ENCODE data around the gene NCKAP5.

- no peak for TF ChIP-seq POLR2A (IDR thresholded peaks at IDR 0.05)
- TF ChIP-seq, protein P1, sequence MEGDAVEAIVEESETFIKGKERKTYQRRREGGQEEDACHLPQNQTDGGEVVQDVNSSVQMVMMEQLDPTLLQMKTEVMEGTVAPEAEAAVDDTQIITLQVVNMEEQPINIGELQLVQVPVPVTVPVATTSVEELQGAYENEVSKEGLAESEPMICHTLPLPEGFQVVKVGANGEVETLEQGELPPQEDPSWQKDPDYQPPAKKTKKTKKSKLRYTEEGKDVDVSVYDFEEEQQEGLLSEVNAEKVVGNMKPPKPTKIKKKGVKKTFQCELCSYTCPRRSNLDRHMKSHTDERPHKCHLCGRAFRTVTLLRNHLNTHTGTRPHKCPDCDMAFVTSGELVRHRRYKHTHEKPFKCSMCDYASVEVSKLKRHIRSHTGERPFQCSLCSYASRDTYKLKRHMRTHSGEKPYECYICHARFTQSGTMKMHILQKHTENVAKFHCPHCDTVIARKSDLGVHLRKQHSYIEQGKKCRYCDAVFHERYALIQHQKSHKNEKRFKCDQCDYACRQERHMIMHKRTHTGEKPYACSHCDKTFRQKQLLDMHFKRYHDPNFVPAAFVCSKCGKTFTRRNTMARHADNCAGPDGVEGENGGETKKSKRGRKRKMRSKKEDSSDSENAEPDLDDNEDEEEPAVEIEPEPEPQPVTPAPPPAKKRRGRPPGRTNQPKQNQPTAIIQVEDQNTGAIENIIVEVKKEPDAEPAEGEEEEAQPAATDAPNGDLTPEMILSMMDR (IDR thresholded peaks at IDR 0.05), result no peak
Observed at GRCh38 chr2:133296401-133296800, 271.9 kb downstream of the NCKAP5 start.
